ENCODE data around the gene TM9SF2.

DNA sequence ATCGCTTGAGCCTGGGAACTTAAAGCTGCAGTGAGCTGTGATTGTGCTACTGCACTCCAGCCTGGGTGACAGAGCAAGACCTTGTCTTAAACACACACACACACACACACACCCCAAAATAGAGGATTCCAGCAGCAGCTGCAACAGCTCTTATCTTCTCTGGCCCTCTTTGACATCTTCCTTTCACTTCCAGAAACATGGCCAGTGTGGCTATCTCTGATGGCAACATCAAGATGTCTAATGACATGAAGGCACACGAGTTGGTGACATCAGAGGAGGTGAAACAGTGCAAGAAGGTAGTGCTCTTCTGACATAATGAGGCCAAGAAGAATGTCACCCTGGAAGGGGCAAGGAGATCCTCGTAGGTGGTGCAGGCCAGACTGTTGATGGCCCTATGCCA, 81.2 kb downstream of the TM9SF2 start:
- TF ChIP-seq, protein P1, sequence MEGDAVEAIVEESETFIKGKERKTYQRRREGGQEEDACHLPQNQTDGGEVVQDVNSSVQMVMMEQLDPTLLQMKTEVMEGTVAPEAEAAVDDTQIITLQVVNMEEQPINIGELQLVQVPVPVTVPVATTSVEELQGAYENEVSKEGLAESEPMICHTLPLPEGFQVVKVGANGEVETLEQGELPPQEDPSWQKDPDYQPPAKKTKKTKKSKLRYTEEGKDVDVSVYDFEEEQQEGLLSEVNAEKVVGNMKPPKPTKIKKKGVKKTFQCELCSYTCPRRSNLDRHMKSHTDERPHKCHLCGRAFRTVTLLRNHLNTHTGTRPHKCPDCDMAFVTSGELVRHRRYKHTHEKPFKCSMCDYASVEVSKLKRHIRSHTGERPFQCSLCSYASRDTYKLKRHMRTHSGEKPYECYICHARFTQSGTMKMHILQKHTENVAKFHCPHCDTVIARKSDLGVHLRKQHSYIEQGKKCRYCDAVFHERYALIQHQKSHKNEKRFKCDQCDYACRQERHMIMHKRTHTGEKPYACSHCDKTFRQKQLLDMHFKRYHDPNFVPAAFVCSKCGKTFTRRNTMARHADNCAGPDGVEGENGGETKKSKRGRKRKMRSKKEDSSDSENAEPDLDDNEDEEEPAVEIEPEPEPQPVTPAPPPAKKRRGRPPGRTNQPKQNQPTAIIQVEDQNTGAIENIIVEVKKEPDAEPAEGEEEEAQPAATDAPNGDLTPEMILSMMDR (IDR thresholded peaks at IDR 0.05; ENCODE audit: insufficient read depth, low read length, poor library complexity, severe bottlenecking) = no peak
- TF ChIP-seq EZH2phosphoT487 (conservative IDR thresholded peaks at IDR 0.05; ENCODE audit: low read length) = no peak
